Epithelial cell of prostate (primary cell): ENCODE results near the gene GABARAPL2.

Experiments
- DNase-seq: peaks from one replicate; pipeline ENCODE4 v3.0.0-alpha.2; 2011; ENCODE audit warnings: low read depth, low spot score
- H3K27ac ChIP-seq: fragments of 450-650 bp; 2 replicates; pipeline ENCODE4 v1.5.1; 2017; ENCODE audit warnings: mild to moderate bottlenecking

The GABARAPL2 gene

DNA sequence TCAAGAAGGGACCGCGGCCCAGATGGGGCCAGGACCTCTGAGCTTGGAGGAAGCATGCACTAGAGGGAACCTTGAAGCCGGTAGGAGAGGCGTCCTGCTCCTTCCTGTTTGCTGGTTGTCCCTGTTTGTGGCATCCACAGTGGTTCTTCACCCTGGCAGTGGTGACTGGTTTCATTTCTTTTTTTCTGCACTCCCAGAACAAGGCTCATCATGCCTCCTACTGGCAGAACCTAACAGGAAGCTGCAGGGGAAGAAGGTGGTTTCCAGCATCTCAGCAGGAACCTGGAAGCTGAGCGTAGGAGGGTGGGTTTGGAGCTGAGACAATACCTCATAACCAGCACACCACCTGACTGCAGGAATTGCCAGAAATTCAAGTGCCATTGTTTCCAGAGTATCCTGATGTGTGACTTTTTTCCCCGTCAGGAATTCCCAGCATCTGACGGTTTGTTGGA, 15.9 kb upstream of the GABARAPL2 start:
- peak; percentile 51 for DNase-seq

GRCh38 chr16:75552951-75553350, 13.2 kb upstream of the GABARAPL2 start:
- DNase-seq: no peak
- H3K27ac ChIP-seq: no peak overlapping the region

More for the DNA sequence above, 15.9 kb upstream of the GABARAPL2 start:
- H3K27ac ChIP-seq: peak overlapping the region; percentile 16

DNA sequence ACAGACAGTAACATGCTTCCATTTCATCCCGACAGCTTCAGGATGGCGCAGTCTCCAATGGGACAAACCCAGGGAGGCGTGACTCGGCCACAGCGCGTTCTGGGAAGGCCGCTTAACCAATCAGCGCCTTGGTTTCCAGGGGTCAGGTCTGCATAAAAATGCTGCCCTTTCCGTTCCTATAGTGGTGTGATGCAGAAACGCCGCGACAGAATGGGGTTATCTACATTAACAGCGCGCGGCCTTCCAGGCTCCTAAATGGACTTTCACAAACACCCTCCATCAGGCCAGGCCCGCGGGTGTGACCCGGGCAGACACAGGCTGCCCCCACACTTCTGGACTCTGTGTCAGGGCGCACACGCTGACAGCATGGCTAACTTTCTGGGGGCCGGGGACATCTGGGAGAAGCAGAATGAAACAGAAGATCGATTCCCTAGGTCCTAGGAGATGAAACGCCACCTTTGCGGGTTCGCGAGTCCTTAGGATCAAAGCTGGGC, 10.9 kb upstream of the GABARAPL2 start:
- H3K27ac ChIP-seq: peak overlapping the region; percentile 63
- no peak for DNase-seq

DNA sequence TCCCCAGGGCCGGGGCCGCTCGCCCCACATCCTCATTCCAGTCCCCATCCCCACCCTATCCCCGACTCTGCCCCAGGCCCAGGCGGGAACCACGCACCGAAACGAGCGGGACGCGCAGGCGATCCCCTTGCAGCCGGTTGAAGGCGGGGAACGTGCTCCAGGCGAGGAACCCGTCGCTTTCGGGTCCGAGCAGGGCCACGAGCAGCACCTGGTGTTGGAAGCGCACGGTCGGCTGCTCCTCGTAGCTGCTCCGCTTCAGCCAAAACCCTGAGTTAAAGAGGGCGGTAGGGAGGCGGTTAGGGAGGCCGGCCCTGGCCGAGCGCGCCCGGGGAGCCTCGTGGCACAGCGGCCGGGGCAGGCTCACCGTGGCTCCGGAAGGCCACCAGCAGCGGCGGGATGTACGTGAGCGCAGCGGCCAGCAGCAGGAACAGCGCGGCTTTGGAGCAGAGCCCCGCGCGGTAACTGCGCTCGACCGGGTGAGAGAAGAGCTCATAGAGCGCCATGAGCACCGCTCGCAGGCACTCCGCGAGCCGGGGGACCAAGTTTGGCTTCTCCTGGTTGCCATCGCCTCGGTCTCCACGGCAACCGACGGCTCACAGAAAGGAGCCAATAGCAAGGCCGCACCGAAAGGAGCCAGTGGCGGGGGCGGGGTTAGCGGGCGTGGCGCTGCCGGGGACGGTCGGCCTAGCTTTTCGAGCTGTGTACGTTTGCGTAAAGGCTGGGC, 10.3 kb upstream of the GABARAPL2 start, which contains the start of gene TMEM231:
Gene TMEM231, minus strand, starts transcription at position 546 of the 724 bp plus-strand sequence. Its CDS starts 43 bp downstream, at position 503.
- DNase-seq: peak; percentile 54
- H3K27ac ChIP-seq: peak within 1 kb of the TSS; percentile 63

DNA sequence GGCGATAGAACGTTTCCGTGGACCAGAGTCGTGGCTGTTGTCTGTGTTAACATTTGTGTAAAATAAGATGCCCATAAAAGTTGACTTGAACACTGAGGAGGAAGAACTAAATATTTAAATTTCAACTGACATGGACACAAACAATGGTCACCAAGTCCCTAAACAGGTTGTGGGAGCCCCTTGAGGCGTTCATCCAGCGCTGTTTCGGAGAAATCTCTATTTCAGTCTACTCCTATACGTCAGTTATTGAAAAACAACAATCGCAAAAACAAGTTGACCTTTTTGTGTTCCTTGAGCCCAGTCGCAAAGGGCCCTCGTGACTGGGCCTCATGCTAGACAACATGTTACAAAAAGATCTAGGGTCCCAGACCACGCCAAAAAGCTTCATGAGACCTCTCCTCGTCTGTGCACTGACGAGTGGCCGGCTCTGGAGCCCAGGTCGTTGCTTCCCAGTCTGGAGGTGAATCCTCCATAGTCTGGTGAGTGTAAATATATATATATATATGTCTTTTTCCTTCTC, 9.7 kb upstream of the GABARAPL2 start:
- no peak for DNase-seq
- peak overlapping the region; percentile 63 for H3K27ac ChIP-seq

DNA sequence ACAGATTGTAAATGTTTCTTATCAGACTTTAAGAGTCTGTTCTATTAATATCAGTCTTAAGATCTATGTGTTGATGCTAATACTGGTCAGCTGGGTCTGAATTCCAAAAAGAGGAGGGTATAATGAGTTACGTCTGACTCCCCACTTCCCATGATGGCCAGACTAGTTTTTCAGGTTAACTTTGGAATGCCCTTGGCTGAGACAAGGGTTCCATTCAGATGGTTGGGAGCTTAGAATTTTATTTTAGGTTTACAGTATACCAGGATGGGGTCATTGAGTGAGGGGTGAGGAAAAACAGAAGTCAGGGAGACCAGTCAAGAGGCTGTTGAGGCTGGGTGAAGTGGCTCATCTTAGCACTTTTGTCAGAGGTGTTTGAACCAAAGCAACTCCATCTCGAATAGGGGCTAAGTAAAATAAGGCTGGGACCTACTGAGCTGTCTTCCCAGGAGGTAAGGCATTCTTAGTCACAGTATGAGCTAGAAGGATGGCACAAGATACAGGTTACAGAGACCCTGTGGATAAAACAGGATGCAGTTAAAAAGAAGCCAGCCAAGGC, 7.3 kb upstream of the GABARAPL2 start:
- DNase-seq: no peak
- peak overlapping the region; percentile 35 for H3K27ac ChIP-seq

- no peak for DNase-seq
- peak overlapping the region; percentile 35 for H3K27ac ChIP-seq
Measured at GRCh38 chr16:75559564-75560372, 6.4 kb upstream of the GABARAPL2 start.

DNA sequence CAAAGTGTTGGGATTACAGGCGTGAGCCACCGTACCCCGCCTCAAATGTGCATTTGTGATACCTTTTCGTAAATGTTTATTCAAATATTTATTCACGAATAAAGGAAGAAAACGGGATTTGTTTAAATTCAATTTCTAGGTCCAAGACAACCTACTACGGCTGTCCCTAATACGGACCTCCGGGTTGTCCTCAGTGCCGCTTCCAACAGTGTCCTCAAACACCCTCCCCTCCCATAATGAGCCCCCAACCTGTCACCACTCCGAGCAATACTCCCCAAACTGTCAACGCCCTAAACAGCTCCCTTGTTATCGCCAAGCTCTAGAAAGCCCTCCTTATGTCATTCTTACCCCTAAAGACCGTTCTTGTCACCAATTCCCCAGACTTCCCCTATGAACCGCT, 539 bp upstream of the GABARAPL2 start:
- H3K27ac ChIP-seq: peak overlapping the region; percentile 59
- no peak for DNase-seq

- H3K27ac ChIP-seq: peak overlapping the region; percentile 59
- no peak for DNase-seq
Measured at GRCh38 chr16:75566758-75567255, 628 bp downstream of the GABARAPL2 start.

- no peak for DNase-seq
- H3K27ac ChIP-seq: no peak overlapping the region
Measured at GRCh38 chr16:75567911-75568310, 1.7 kb downstream of the GABARAPL2 start.

DNA sequence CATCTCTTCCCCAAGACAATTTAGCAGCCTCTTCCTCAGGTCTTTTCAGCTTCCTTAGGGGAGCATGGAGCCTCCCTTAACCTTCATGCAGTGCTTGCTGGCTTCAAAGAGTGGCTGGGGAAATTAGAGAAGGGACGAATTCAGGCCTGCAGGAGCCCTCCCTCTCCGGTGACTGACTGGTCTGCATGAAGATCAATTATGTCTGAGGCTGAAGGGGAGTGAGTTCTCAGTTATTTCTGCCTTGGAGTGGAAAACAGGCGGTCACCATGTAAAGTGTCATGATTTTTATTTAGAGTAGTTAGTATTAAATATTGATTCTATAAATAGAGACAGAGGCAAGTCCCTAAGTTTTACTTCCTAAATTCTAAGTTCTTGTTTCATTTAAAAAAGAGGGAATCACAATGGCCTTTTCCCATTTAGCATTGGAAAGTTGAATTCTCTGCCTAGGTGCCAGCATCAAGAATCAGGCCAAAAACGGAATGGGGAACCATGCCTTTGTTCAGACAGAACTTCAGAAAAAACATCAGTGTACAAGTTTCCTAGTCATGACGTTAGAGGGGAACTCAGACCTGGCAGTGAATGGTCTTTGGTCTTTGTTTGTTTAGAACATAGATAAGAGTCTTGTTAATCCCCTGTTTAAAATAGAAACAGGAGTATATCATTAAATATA, 4.4 kb downstream of the GABARAPL2 start:
- DNase-seq: no peak
- no peak overlapping the region for H3K27ac ChIP-seq

DNA sequence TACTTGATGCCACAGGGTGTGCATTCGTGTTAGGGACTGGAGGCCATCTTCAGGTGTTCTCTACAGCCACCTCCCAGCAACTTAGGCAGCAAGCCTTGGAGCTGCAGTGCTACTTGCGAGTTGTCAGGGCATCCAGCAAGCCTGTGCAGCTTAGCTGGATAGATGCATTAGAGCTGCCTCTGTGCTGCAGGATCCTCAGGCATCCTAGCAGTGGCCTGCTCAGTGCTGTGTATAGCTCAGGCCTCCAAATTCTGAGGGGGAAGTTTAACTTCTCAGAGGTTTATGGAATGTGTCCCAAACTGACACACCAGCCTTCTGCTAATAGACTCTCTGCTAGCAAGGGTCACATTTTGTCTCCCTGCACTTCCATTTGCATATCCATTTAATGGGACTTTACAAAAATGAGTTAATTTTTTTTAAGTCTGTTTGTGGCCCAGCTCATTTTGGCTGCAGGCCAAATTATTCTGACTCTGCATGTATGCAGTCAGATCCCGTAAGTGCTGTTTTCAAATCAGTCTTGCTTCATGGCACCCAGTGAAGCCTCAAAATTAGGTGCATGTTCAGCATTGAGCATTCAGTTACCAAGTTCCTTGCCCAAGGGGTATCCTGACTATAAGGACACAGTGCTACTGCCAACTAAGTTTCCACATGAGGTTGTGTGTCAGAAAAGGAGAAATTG, 6.8 kb downstream of the GABARAPL2 start:
- no peak overlapping the region for H3K27ac ChIP-seq

DNA sequence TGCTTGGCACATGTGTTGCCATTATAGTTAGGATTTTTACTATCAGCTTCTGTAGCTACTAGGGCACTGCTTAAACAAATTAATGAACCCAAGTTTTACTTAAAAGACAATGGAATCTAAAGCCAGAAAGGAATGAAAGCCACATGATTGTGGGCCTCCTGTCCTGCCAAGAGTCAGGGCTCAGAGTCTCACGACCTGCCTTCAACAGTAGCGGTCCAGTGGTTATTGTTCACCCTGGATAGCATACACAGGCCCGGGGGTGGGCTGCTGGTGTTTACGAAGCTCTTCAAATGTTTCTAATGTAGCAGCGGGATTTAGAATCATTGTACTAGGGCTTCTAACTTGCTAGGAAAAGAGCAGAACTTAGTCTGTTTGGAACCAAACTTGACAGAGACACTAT, 7.8 kb downstream of the GABARAPL2 start:
- H3K27ac ChIP-seq: no peak overlapping the region
- no peak for DNase-seq

More for the DNA sequence above, 6.8 kb downstream of the GABARAPL2 start:
- DNase-seq: no peak

DNA sequence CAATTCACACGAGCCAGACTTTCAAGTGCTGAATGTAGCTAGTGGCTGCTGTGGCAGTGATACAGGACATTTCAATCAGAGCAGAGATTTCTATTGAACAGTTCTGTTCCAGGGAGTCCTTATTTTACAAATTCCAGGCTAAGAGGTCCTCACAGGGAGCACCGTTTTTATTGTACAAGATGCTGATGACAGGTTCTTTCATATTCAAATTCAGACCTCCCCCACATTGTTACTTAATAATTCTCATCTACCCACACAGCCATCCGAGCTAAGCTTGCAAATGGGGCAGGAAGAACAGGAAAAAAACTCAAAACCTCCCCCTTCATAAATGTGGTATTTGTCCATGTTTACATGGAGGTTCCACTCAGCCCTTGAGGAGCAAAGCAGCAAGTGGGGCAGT, 9.8 kb downstream of the GABARAPL2 start:
- H3K27ac ChIP-seq: no peak overlapping the region
- DNase-seq: no peak

GRCh38 chr16:75576384-75576811, 10.2 kb downstream of the GABARAPL2 start:
- no peak overlapping the region for H3K27ac ChIP-seq
- no peak for DNase-seq

GRCh38 chr16:75578212-75578611, 12.0 kb downstream of the GABARAPL2 start:
- no peak overlapping the region for H3K27ac ChIP-seq
- no peak for DNase-seq

DNA sequence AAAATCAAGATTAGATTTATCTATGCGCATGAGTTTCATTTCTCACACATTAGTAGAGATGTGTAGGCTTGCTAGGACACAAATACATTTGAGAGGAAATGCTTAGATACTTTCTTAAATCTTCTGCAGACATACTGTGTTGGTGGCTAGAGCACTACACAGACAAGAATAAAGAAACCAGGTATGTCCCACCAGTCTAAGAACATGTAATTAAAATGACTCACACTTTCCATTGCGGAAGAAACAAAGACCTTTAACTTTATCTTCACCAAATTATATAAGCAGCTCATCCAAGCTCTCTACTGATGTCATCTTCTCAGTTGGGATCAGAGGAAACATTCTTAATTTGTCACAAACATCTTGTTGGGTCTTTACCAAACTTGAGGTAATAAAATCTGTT, 12.5 kb downstream of the GABARAPL2 start:
- no peak overlapping the region for H3K27ac ChIP-seq
- DNase-seq: no peak

GRCh38 chr16:75579281-75579834, 13.2 kb downstream of the GABARAPL2 start:
- DNase-seq: no peak
- H3K27ac ChIP-seq: no peak overlapping the region

DNA sequence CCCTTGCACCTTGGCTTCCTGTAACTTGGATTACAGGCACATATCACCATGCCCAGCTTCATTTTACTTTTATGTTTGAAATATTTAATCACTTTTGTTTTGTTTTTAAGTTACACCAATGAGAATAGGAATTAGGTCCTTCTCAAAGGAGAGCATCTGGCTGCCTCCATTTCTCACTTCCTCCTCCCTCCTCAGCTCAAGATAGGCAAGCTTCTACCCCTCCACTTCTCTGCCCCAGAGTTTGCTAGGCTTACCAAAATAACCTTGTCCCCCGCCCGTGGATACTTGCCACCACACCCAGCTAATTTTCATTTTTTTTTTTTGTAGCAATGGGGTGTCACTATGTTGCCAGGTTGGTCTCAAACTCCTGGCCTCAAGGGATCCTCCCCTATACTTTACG, 17.9 kb downstream of the GABARAPL2 start:
- no peak overlapping the region for H3K27ac ChIP-seq
- DNase-seq: no peak
